Measurements from ENCODE around the gene ANGEL1.

Gene ANGEL1

GRCh38 chr14:76763096-76764041 is 49.3 kb downstream of the ANGEL1 start:
- DNase-seq (ENCODE audit: low read depth) = no peak

GRCh38 chr14:76762411-76763095 is 50.1 kb downstream of the ANGEL1 start:
- DNase-seq (ENCODE audit: low read depth) = no peak

GRCh38 chr14:76761960-76762410 is 50.7 kb downstream of the ANGEL1 start:
- no peak for DNase-seq (ENCODE audit: low read depth)

DNA sequence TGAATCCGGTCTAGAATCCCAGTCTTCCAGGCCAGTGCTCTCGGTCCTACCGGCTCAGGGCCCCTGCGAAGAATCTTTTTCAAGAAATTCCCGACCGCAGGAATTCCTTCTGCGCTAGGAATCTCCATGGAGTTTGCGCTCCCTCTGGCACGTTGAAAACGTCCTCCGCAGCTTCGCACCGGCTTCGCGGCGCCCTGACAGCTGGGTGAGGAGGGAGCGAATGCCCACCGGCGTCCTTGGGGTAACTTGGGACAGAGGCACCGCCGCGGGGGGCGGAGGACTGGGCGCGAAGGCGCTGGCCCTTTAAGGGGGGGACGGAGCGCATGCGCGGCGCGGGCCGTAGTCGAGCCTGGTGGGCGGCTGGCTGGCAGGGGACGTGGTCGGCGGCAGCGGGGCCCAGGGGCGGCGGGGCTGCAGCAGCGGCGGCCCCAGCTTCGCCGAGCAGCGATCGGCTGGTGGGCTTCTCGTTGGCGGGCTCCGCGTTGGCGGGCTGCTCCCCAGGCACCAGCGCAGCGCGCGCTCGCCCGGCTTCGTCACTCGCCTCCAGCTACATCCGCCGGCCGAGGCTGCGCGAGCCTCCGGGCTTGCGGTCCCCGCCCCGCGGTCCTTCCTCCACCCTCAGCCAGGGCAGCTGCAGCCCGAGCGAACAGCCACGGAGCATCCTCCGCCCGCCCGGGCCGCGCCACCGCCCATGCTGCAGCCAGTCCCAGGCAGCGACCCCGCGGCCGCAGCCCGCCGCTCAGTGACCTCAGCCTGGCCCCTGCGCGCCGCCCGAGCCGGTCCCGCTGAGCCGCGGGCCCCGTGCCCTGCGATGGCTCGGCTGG is 51.3 kb downstream of the ANGEL1 start, which contains the start of gene VASH1:
TSS of gene VASH1 (plus strand) at position 333 of the 824 bp plus-strand sequence. CDS start 1,354 bp downstream, outside the sequence.
- peak; percentile 43 for DNase-seq (ENCODE audit: low read depth)

DNA sequence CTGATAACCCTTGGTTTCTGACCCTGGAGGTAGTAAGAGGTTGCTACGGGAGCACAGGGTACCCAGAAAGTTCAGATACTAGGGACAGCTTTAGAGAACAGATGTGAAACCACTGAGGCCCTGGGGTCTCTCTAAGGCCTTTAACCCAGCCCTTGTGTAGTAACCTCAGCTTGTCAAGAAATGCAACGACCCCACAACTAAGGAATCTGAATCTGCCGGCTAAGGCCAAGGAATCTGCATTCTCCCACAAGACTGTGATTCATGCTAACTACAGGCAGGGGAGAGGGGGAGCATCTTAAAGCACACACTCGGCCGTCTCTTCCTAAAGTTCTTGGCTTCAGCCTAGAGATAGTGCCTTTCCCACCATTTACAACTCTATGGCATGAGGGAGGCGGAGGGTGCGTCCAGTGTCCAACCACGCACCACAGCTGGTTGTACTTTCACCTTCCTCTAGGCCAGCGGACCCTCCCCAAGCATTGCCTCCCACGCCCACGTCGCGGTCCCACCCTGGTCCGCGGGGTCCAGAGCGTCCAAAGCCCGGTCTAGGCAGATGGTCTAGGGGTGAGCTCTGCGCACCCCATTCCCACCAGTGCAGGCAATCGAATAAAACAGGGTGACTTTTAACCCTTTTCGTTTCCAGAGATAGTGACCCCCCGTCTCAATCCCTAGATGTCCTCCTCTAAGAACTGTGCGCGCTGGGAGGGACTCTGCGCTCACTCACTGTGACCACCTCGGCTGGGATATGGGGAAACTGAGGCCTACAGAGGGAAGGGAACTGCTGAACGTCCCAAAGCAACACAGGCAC is 52.1 kb downstream of the ANGEL1 start:
- DNase-seq (ENCODE audit: low read depth) = no peak

DNA sequence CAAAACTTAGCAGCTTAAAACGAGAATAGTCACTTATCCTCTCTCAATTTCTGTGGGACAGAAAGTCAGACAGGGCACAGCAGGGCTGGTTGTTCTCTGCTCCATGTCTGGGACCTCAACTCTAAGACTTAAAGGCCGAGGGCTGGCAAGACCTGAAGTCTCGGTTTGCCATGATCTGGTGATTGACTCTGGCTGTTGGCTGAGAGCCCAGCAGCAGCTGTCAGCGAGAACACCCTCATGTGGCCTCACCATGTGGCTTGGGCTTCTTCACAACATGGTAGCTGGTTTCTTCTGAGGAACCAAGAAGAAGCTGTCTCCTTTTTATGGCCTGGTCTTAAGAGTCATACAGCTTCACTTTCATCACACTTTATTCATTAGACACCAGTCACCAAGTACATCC is 53.1 kb downstream of the ANGEL1 start:
- no peak for DNase-seq (ENCODE audit: low read depth)

- DNase-seq (ENCODE audit: low read depth) = no peak
These were observed 56.3 kb downstream of the ANGEL1 start for GRCh38 chr14:76756371-76756750.

- DNase-seq (ENCODE audit: low read depth) = no peak
These were observed 56.9 kb downstream of the ANGEL1 start for GRCh38 chr14:76755610-76756370.

DNA sequence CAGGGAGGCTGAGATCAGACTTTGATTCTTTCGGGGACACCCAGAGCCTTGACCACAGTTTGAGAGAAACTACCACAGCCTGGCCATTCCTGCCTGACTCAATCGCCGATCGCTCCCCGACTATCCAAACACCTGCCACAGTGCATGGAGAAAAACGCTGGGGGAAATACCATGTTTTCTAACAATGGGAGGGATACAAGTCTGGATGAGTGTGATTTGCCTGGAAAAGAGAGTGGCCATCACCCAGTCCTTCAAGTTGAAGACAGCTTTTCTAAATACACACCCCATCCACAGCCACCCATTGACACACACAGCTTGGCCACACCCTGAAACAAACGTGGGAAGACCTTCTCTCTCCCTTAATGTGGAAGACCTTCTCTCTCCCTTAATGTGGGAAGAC is 58.1 kb downstream of the ANGEL1 start:
- no peak for DNase-seq (ENCODE audit: low read depth)

DNA sequence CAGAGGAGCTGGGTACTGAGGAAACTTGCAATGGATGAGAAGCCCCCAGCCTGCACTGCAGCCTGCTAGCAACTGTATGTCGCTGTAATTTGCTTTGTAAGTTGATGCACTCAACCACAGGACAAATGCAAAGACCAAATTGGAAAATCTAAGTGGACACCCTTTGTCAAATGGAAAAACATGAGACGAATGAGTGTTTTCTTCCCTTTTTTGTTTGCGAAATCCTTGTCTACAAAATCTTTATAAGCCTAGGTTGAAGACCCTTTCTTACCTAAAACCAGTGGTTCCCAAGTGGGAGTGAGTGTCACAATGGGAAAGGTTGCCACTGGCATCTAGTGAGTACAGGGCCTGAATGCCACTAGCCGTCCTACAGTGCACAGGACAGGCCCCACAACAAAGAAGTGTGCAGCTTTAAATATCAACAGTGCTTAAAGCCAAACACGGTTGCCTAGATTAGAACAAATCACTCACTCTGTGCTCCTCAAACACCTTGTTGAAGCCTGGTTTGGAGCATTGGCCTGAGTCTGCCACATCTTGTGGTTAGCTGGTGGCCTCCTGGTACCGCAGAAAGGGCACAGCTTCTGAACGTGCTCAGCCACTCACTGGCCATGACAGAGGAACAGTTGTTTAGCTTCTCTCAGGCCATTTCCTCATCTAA is 59.0 kb downstream of the ANGEL1 start:
- no peak for DNase-seq (ENCODE audit: low read depth)

DNA sequence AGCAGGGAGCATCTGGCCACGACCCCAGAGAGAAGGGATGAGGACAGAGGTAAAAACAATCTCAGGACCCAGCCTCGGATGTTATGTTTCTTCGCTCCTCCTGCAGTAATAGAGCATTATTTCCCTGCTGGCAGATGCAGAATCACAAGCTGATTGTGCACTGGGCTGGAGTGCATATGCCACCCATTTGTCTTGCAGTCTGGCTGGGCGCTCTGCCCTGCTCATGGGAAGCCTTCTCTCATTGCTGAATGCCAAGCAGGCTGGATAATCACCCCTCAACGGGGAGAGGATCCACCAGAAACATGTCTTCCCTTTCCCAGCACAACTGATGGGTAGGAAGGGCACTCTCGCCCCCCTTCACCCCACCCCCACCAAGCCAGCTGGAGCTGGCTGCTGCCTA is 59.9 kb downstream of the ANGEL1 start:
- no peak for DNase-seq (ENCODE audit: low read depth)

- no peak for DNase-seq (ENCODE audit: low read depth)
These were observed 69.7 kb downstream of the ANGEL1 start for GRCh38 chr14:76742966-76743365.

DNA sequence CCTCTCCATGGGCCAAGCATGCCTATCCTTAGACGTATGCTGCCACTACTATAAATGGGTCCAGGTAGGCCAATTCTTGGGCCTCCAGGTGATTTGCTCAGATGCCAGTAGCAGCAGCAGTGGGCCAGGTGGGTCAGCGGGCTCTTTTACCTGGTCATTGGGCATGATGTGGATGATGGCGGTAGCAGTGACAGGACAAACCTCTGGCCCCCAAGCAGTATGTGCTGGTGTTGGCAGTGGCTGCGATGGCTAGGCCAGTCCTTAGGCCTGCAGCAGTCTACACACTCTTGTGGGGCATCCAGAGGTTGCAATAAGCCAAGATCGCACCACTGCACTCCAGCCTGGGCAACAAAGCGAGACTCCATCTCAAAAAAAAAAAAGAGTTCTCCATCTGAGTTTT is 70.5 kb downstream of the ANGEL1 start:
- no peak for DNase-seq (ENCODE audit: low read depth)

DNA sequence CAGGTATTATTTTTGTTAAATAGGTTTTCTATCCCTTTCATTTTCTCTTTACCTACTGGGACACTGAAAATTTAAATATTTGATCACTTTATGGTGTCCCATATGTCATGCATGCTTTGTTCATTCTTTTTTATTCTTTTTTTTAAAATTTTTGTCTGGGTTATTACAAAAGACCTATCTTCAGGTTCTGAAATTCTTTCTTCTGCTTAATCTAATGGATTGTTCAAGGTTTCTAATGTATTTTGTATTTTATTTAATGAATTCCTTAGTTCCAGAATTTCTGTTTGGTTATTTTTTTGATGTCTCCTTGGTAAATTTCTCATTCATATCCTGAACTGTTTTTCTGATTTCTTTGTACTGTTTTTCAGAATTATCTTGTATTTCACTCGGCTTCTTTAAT is 71.6 kb downstream of the ANGEL1 start:
- no peak for DNase-seq (ENCODE audit: low read depth)

Measured in stimulated activated CD8-positive, alpha-beta memory T cell treated with anti-CD3 and anti-CD28 coated beads, Interleukin-15, amount 100 ng/mL, for 24 hours (primary cell).